Body of pancreas (tissue), 4 donors: ENCODE results near the gene COA8.

Experiments used
- CTCF ChIP-seq, 7 experiments: fragments of 450-650 bp in 4 of 7; fragments of 200-600 bp in 3 of 7; sonication (generic) in 3 of 7; IDR thresholded peaks; one replicate each; pipeline ENCODE4 v1.5.1; 2016 to 2019; ENCODE audit warnings: antibody characterized with exemption in 7 of 7
- POLR2A ChIP-seq, 3 donors: fragments of 450-650 bp; IDR thresholded peaks; one replicate each; pipeline ENCODE4 v1.6.1; 2016; ENCODE audit warnings: antibody characterized with exemption in 3 of 3, mild to moderate bottlenecking in 2 of 3

- TF ChIP-seq POLR2A (IDR thresholded peaks at IDR 0.05) = no peak
- no peak for TF ChIP-seq CTCF (IDR thresholded peaks at IDR 0.05)
Observed at GRCh38 chr14:103621860-103622259, 59.1 kb downstream of the COA8 start.
